ENCODE measurements around the gene TFAP2B. TPM values are rescaled to one million over a fixed set of nuclear protein-coding genes. Genes with fewer than 3 reads are reported as not detected.

The TFAP2B gene
- total and polyA plus RNA-seq, 2 donors: 0.05 to 0.18 TPM

- H3K27me3 ChIP-seq (ENCODE audit: control insufficient read depth in 2 of 2, insufficient read depth in 1 of 2, low read length in 1 of 2): no peaks in the 10 kb centered on the region
- 93% methylated on average over 1 of the region's 1 CpG for WGBS
- no peak for DNase-seq (ENCODE audit: low read depth in 6 of 9, low spot score in 9 of 9)
- H3K27ac ChIP-seq (ENCODE audit: low read depth in 1 of 2, low read length in 1 of 2): no peak overlapping the region
- H3K4me3 ChIP-seq (ENCODE audit: low read length in 2 of 2): no peak overlapping the region
- H3K9me3 ChIP-seq (ENCODE audit: control insufficient read depth in 2 of 2, insufficient read depth in 1 of 2, low read length in 1 of 2): no peaks in the 10 kb centered on the region
- H3K36me3 ChIP-seq (ENCODE audit: control insufficient read depth in 2 of 2, insufficient read depth in 2 of 2, low read length in 1 of 2): no peaks in the 10 kb centered on the region
- no peaks in the 10 kb centered on the region for H3K4me1 ChIP-seq (ENCODE audit: control insufficient read depth in 2 of 2, insufficient read depth in 2 of 2, low read length in 2 of 2)
These were observed 68.4 kb downstream of the TFAP2B start for GRCh38 chr6:50887112-50887511.

GRCh38 chr6:50889497-50889896, 70.8 kb downstream of the TFAP2B start:
- H3K27ac ChIP-seq (ENCODE audit: low read depth in 1 of 2, low read length in 1 of 2): no peak overlapping the region
- H3K27me3 ChIP-seq (ENCODE audit: control insufficient read depth in 2 of 2, insufficient read depth in 1 of 2, low read length in 1 of 2): no peaks in the 10 kb centered on the region
- no peaks in the 10 kb centered on the region for H3K4me1 ChIP-seq (ENCODE audit: control insufficient read depth in 2 of 2, insufficient read depth in 2 of 2, low read length in 2 of 2)
- H3K9me3 ChIP-seq (ENCODE audit: control insufficient read depth in 2 of 2, insufficient read depth in 1 of 2, low read length in 1 of 2): no peaks in the 10 kb centered on the region
- no peaks in the 10 kb centered on the region for H3K36me3 ChIP-seq (ENCODE audit: control insufficient read depth in 2 of 2, insufficient read depth in 2 of 2, low read length in 1 of 2)
- WGBS: 90% methylated on average over 3 of the region's 3 CpGs
- no peak overlapping the region for H3K4me3 ChIP-seq (ENCODE audit: low read length in 2 of 2)
- DNase-seq (ENCODE audit: low read depth in 6 of 9, low spot score in 9 of 9): no peak

- H3K9me3 ChIP-seq (ENCODE audit: control insufficient read depth in 2 of 2, insufficient read depth in 1 of 2, low read length in 1 of 2): no peaks in the 10 kb centered on the region
- WGBS: 90% methylated on average over 2 of the region's 2 CpGs
These were observed 71.3 kb downstream of the TFAP2B start for GRCh38 chr6:50889935-50890334.

GRCh38 chr6:50890579-50890978, 71.9 kb downstream of the TFAP2B start:
- Histone ChIP-seq H3K27me3 (ENCODE audit: control insufficient read depth in 2 of 2, insufficient read depth in 1 of 2, low read length in 1 of 2) (no peaks in the 10 kb centered on the region), H3K4me1 (ENCODE audit: control insufficient read depth in 2 of 2, insufficient read depth in 2 of 2, low read length in 2 of 2) (no peaks in the 10 kb centered on the region), H3K9me3 (ENCODE audit: control insufficient read depth in 2 of 2, insufficient read depth in 1 of 2, low read length in 1 of 2) (no peaks in the 10 kb centered on the region), H3K36me3 (ENCODE audit: control insufficient read depth in 2 of 2, insufficient read depth in 2 of 2, low read length in 1 of 2) (no peaks in the 10 kb centered on the region), H3K4me3 (ENCODE audit: low read length in 2 of 2) (no peak overlapping the region), H3K27ac (ENCODE audit: low read depth in 1 of 2, low read length in 1 of 2) (no peak overlapping the region)
- DNase-seq (ENCODE audit: low read depth in 6 of 9, low spot score in 9 of 9): no peak

More at GRCh38 chr6:50889935-50890334, 71.3 kb downstream of the TFAP2B start:
- no peak overlapping the region for H3K4me3 ChIP-seq (ENCODE audit: low read length in 2 of 2)
- H3K27ac ChIP-seq (ENCODE audit: low read depth in 1 of 2, low read length in 1 of 2): no peak overlapping the region
- no peaks in the 10 kb centered on the region for H3K4me1 ChIP-seq (ENCODE audit: control insufficient read depth in 2 of 2, insufficient read depth in 2 of 2, low read length in 2 of 2)
- H3K36me3 ChIP-seq (ENCODE audit: control insufficient read depth in 2 of 2, insufficient read depth in 2 of 2, low read length in 1 of 2): no peaks in the 10 kb centered on the region
- no peak for DNase-seq (ENCODE audit: low read depth in 6 of 9, low spot score in 9 of 9)
- no peaks in the 10 kb centered on the region for H3K27me3 ChIP-seq (ENCODE audit: control insufficient read depth in 2 of 2, insufficient read depth in 1 of 2, low read length in 1 of 2)

GRCh38 chr6:50891290-50891689, 72.6 kb downstream of the TFAP2B start:
- Histone ChIP-seq H3K36me3 (ENCODE audit: control insufficient read depth in 2 of 2, insufficient read depth in 2 of 2, low read length in 1 of 2) (no peaks in the 10 kb centered on the region), H3K4me1 (ENCODE audit: control insufficient read depth in 2 of 2, insufficient read depth in 2 of 2, low read length in 2 of 2) (no peaks in the 10 kb centered on the region), H3K27ac (ENCODE audit: low read depth in 1 of 2, low read length in 1 of 2) (no peak overlapping the region), H3K27me3 (ENCODE audit: control insufficient read depth in 2 of 2, insufficient read depth in 1 of 2, low read length in 1 of 2) (no peaks in the 10 kb centered on the region), H3K4me3 (ENCODE audit: low read length in 2 of 2) (no peak overlapping the region), H3K9me3 (ENCODE audit: control insufficient read depth in 2 of 2, insufficient read depth in 1 of 2, low read length in 1 of 2) (no peaks in the 10 kb centered on the region)
- DNase-seq (ENCODE audit: low read depth in 6 of 9, low spot score in 9 of 9): no peak

Other genes with a start within 250 kb of the TFAP2B start
- gene TFAP2D, start 105.3 kb upstream of the TFAP2B start, total RNA-seq: not detected
- gene TFAP2D, start 105.3 kb upstream of the TFAP2B start, polyA plus RNA-seq: 0.07 TPM

All from thymus (tissue), 11 donors.